Subcutaneous abdominal adipose tissue (tissue), 5 donors: Measurements from ENCODE around the gene KCNJ3.

Source experiments
- H3K27ac ChIP-seq: one replicate; pipeline ENCODE4 v1.7.0; 2013; ENCODE audit warnings: low read depth, mild to moderate bottlenecking, inconsistent platforms, low read length, moderate library complexity
- H3K27me3 ChIP-seq, 5 donors: one replicate each; pipeline ENCODE4 v1.7.0; 2013; ENCODE audit warnings: low read length in 5 of 5, inconsistent platforms in 1 of 5; ENCODE audit not compliant: control insufficient read depth in 5 of 5, insufficient read depth in 4 of 5
- H3K36me3 ChIP-seq, 5 donors: one replicate each; pipeline ENCODE4 v1.7.0; 2013; ENCODE audit warnings: low read length in 5 of 5; ENCODE audit not compliant: control insufficient read depth in 5 of 5, insufficient read depth in 5 of 5
- H3K4me1 ChIP-seq, 5 donors: one replicate each; pipeline ENCODE4 v1.7.0; 2013; ENCODE audit warnings: low read length in 5 of 5, mild to moderate bottlenecking in 3 of 5, moderate library complexity in 1 of 5; ENCODE audit not compliant: control insufficient read depth in 5 of 5, insufficient read depth in 5 of 5
- H3K4me3 ChIP-seq, 5 donors: one replicate each; pipeline ENCODE4 v1.7.0; 2013; ENCODE audit warnings: low read length in 5 of 5, low read depth in 1 of 5
- H3K9ac ChIP-seq, 5 donors: one replicate each; pipeline ENCODE4 v1.7.0; 2013; ENCODE audit warnings: low read length in 5 of 5, mild to moderate bottlenecking in 4 of 5, moderate library complexity in 3 of 5
- H3K9me3 ChIP-seq, 5 donors: one replicate each; pipeline ENCODE4 v1.7.0; 2013; ENCODE audit warnings: low read length in 5 of 5; ENCODE audit not compliant: control insufficient read depth in 5 of 5
- donor health status: healthy.
- donor health status: healthy.
- donor health status: healthy.
- donor health status: healthy.
- donor health status: healthy.

The KCNJ3 gene

GRCh38 chr2:154698296-154698720, at the start of gene KCNJ3:
TSS of gene KCNJ3 (plus strand) at chr2:154698695. CDS start at chr2:154698776, 81 bp downstream.
- Histone ChIP-seq H3K9me3 (no peaks in the 10 kb centered on the region), H3K27me3 (peaks cover 14 to 23% (median 21%) of the 10 kb centered on the region in 5 donors), H3K36me3 (no peaks in the 10 kb centered on the region), H3K4me3 (peak within 1 kb of the TSS; percentile 11 to 57 (median 56)), H3K9ac (no peak within 1 kb of the TSS), H3K4me1 (peaks cover 3 to 20% (median 17%) of the 10 kb centered on the region in 5 donors), H3K27ac (no peak within 1 kb of the TSS)

GRCh38 chr2:154655499-154655898, 43.0 kb upstream of the KCNJ3 start:
- no peaks in the 10 kb centered on the region for H3K36me3 ChIP-seq
- H3K27me3 ChIP-seq, result no peaks in the 10 kb centered on the region
- no peaks in the 10 kb centered on the region for H3K9me3 ChIP-seq
- H3K4me3 ChIP-seq, result no peak overlapping the region
- H3K4me1 ChIP-seq, result no peaks in the 10 kb centered on the region
- H3K9ac ChIP-seq, result no peak overlapping the region
- no peak overlapping the region for H3K27ac ChIP-seq

GRCh38 chr2:154658854-154659253, 39.6 kb upstream of the KCNJ3 start:
- Histone ChIP-seq H3K9ac (no peak overlapping the region), H3K27ac (no peak overlapping the region), H3K9me3 (no peaks in the 10 kb centered on the region), H3K4me3 (no peak overlapping the region), H3K36me3 (no peaks in the 10 kb centered on the region), H3K4me1 (no peaks in the 10 kb centered on the region), H3K27me3 (no peaks in the 10 kb centered on the region)

GRCh38 chr2:154664248-154664647, 34.2 kb upstream of the KCNJ3 start:
- Histone ChIP-seq H3K4me1 (no peaks in the 10 kb centered on the region), H3K9ac (no peak overlapping the region), H3K9me3 (no peaks in the 10 kb centered on the region), H3K36me3 (no peaks in the 10 kb centered on the region), H3K4me3 (no peak overlapping the region), H3K27ac (no peak overlapping the region), H3K27me3 (no peaks in the 10 kb centered on the region)

GRCh38 chr2:154670083-154670482, 28.4 kb upstream of the KCNJ3 start:
- no peaks in the 10 kb centered on the region for H3K36me3 ChIP-seq
- H3K4me3 ChIP-seq, result no peak overlapping the region
- no peaks in the 10 kb centered on the region for H3K4me1 ChIP-seq
- no peaks in the 10 kb centered on the region for H3K27me3 ChIP-seq
- no peak overlapping the region for H3K27ac ChIP-seq
- no peaks in the 10 kb centered on the region for H3K9me3 ChIP-seq
- no peak overlapping the region for H3K9ac ChIP-seq

- Histone ChIP-seq H3K27ac (no peak overlapping the region), H3K9ac (no peak overlapping the region), H3K4me3 (no peak overlapping the region), H3K27me3 (no peaks in the 10 kb centered on the region), H3K36me3 (no peaks in the 10 kb centered on the region), H3K4me1 (no peaks in the 10 kb centered on the region), H3K9me3 (no peaks in the 10 kb centered on the region)
Observed at GRCh38 chr2:154673694-154674093, 24.8 kb upstream of the KCNJ3 start.

GRCh38 chr2:154677401-154677800, 21.1 kb upstream of the KCNJ3 start:
- Histone ChIP-seq H3K9me3 (no peaks in the 10 kb centered on the region), H3K9ac (no peak overlapping the region), H3K27ac (no peak overlapping the region), H3K4me1 (no peaks in the 10 kb centered on the region), H3K4me3 (no peak overlapping the region), H3K27me3 (no peaks in the 10 kb centered on the region), H3K36me3 (no peaks in the 10 kb centered on the region)

- no peaks in the 10 kb centered on the region for H3K36me3 ChIP-seq
- H3K4me1 ChIP-seq, result no peaks in the 10 kb centered on the region
- H3K27ac ChIP-seq, result no peak overlapping the region
- no peaks in the 10 kb centered on the region for H3K27me3 ChIP-seq
- no peaks in the 10 kb centered on the region for H3K9me3 ChIP-seq
- H3K9ac ChIP-seq, result no peak overlapping the region
- H3K4me3 ChIP-seq, result no peak overlapping the region
Observed at GRCh38 chr2:154681741-154682140, 16.8 kb upstream of the KCNJ3 start.

GRCh38 chr2:154686162-154686561, 12.3 kb upstream of the KCNJ3 start:
- H3K9ac ChIP-seq, result no peak overlapping the region
- H3K27ac ChIP-seq, result no peak overlapping the region
- H3K9me3 ChIP-seq, result no peaks in the 10 kb centered on the region
- H3K36me3 ChIP-seq, result no peaks in the 10 kb centered on the region
- no peaks in the 10 kb centered on the region for H3K4me1 ChIP-seq
- H3K27me3 ChIP-seq, result no peaks in the 10 kb centered on the region
- no peak overlapping the region for H3K4me3 ChIP-seq

- H3K9ac ChIP-seq, result no peak overlapping the region
- H3K4me1 ChIP-seq, result no peaks in the 10 kb centered on the region
- H3K4me3 ChIP-seq, result no peak overlapping the region
- H3K9me3 ChIP-seq, result no peaks in the 10 kb centered on the region
- H3K27ac ChIP-seq, result no peak overlapping the region
- peaks cover 0 to 3% (median 0%) of the 10 kb centered on the region in 5 donors for H3K27me3 ChIP-seq
- no peaks in the 10 kb centered on the region for H3K36me3 ChIP-seq
Observed at GRCh38 chr2:154688373-154688772, 10.1 kb upstream of the KCNJ3 start.

GRCh38 chr2:154689158-154689557, 9.3 kb upstream of the KCNJ3 start:
- Histone ChIP-seq H3K36me3 (no peaks in the 10 kb centered on the region), H3K4me1 (no peaks in the 10 kb centered on the region), H3K4me3 (no peak overlapping the region), H3K27me3 (peaks cover 0 to 3% (median 0%) of the 10 kb centered on the region in 5 donors), H3K9me3 (no peaks in the 10 kb centered on the region), H3K9ac (no peak overlapping the region), H3K27ac (no peak overlapping the region)
